ENCODE results near the gene SLC25A28.

- TF ChIP-seq TAF1 (IDR thresholded peaks at IDR 0.05; ENCODE audit: low read depth, low read length) (no peak), POLR2AphosphoS5 (IDR thresholded peaks at IDR 0.05; ENCODE audit: low read depth, low read length) (no peak)
These were observed 29.4 kb downstream of the SLC25A28 start for GRCh38 chr10:99590799-99591198.

Data from GM12891 (cell line).